8988T (cell line): ENCODE data around the gene ZCWPW2.

ENCODE experiments used
- DNase-seq: peaks from one replicate; pipeline ENCODE4 v3.0.0; 2011

Gene ZCWPW2

GRCh38 chr3:28348629-28349468, at the start of gene ZCWPW2, which contains the start of gene AZI2:
Gene ZCWPW2, plus strand, starts transcription at chr3:28348721. Its CDS starts 64,348 bp downstream, at chr3:28413069.
Gene AZI2, minus strand, starts transcription at chr3:28348824. Its CDS starts 8,207 bp downstream, at chr3:28340617.
- peak; percentile 39 for DNase-seq

GRCh38 chr3:28299705-28300104, 48.8 kb upstream of the ZCWPW2 start:
- DNase-seq: no peak

- DNase-seq: no peak
Observed at GRCh38 chr3:28300345-28300962, 48.1 kb upstream of the ZCWPW2 start.

DNA sequence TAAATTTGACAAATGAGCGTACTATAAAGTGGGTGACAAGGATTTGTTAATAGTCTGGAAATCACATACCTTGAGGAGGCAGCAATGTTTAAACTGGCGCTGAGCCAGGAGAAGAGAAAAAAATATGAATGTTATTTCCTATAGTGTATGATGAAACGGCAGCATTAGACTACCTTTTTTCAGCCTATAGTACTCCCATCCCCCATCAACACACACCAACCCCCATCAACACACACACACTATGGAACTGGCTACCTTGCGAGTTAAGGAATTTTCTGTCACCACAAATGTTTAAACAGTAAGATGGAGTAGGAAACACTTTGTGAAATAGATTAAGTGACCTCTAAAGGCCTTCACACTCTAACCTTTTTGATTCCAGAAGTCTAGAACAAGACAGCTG, 46.8 kb upstream of the ZCWPW2 start:
- no peak for DNase-seq

DNA sequence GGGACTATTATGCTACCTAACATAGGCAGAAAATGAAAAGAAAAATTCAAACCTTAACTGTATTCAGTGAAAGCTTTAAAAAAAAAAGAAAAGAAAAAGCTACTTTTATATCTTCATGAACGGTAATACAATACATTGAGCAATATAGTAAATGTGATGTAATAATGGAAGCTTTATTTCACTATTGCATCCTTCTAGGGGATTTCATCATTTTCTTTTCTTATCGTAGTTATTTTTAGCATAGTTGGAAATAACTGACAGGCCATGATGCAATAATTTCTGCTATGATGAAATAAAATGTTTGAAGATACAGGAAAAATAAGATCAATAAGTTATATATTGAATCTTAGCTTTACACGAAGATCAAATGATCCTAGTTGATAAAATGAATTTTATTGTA, 40.3 kb upstream of the ZCWPW2 start:
- DNase-seq: no peak

DNA sequence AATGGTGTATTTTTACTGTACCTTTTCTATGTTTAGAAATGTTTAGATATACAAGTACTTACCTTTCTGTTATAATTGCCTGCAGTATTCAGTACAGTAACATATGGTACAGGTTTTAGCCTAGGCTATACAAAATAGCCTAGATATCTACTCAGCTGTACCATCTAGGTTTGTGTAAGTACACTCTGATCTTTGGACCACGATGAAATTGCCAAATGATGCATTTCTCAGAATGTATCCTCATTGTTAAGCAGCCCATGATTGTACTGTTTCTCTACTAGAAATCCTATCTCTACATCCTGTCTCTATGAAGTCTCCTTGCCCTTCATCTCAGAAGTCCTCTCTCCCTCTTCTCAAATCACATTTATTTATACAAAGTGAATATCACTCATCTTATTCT, 32.8 kb upstream of the ZCWPW2 start:
- DNase-seq: no peak

- no peak for DNase-seq
Observed at GRCh38 chr3:28316226-28316625, 32.3 kb upstream of the ZCWPW2 start.

GRCh38 chr3:28317438-28318022, 31.0 kb upstream of the ZCWPW2 start:
- no peak for DNase-seq

DNA sequence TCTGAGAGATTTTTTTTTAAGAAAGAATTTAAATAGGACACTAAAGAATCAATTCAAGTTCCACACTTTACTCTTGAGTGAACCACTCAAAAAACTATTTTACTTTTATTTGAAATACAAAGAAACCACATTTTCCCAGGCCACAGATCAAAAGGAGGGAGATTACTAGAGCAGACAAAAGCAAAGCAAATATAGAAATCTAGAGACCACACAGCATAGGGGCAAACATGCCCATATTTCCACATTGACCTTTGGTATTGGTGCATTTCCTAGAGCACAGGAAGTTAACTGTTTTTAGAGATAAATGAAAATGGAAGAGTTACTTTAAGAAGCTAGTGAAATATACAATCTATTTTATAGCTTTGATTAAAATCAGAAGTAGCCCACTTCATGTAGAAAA, 27.5 kb upstream of the ZCWPW2 start:
- DNase-seq: no peak

DNA sequence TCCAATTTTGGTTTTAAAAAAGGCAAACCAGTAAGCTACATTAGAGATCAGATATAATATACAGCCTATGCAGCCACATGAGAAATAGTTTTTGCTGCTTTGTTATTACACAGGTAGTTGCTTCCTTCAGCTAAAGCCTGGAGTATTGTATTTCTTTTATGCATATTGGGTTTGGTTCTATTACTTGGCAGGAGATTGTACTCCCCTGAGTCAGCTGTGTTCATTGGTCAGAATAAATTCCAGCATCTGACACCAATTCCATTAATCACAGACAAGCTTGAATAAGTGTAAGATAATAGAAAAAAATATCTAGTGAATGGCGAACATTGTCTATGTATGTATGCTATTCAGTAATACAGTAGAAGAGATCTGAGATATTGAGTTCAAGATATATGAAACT, 26.1 kb upstream of the ZCWPW2 start:
- no peak for DNase-seq

GRCh38 chr3:28326458-28326926, 22.0 kb upstream of the ZCWPW2 start:
- DNase-seq: no peak

- DNase-seq: no peak
Observed at GRCh38 chr3:28328188-28329151, 20.1 kb upstream of the ZCWPW2 start.

GRCh38 chr3:28334552-28334951, 14.0 kb upstream of the ZCWPW2 start:
- DNase-seq: no peak

GRCh38 chr3:28335246-28335645, 13.3 kb upstream of the ZCWPW2 start:
- no peak for DNase-seq

DNA sequence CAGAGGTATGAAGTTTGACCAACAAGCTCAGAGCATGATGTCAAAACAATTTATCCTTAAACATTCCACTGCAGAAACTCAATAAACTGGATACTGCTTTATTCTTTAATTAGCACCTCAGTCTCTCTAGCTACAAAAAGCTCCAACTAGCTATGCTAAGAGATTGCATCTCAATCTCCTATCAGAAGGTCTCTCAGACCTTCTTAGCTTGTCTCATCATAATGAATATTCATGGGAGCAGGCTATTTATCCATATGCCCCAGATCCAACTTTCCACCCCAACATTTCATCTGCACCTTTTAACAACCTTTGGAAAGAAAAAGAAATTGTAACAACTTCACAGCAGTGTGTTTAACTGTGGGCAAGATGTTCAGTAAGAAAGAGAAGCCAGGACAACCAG, 11.3 kb upstream of the ZCWPW2 start:
- no peak for DNase-seq

- DNase-seq: no peak
Observed at GRCh38 chr3:28343144-28343543, 5.4 kb upstream of the ZCWPW2 start.

DNA sequence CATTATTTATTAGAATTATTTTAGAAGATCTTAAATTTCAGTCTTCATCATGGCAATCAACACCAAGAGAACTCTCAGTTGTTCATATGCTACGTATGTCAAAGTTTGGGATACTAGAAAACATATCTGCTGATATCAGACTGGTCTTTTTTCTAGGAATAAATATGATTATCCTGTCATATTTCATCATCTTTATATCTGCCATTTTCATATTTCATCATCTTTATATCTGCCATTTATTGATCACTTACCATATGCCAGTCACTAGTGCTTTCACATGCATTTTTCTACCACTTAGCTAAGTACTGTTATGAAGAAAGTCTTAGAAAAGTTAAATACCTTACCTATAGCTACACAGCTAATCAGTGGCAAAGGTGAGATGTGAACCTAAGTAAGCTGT, 2.8 kb upstream of the ZCWPW2 start:
- no peak for DNase-seq

DNA sequence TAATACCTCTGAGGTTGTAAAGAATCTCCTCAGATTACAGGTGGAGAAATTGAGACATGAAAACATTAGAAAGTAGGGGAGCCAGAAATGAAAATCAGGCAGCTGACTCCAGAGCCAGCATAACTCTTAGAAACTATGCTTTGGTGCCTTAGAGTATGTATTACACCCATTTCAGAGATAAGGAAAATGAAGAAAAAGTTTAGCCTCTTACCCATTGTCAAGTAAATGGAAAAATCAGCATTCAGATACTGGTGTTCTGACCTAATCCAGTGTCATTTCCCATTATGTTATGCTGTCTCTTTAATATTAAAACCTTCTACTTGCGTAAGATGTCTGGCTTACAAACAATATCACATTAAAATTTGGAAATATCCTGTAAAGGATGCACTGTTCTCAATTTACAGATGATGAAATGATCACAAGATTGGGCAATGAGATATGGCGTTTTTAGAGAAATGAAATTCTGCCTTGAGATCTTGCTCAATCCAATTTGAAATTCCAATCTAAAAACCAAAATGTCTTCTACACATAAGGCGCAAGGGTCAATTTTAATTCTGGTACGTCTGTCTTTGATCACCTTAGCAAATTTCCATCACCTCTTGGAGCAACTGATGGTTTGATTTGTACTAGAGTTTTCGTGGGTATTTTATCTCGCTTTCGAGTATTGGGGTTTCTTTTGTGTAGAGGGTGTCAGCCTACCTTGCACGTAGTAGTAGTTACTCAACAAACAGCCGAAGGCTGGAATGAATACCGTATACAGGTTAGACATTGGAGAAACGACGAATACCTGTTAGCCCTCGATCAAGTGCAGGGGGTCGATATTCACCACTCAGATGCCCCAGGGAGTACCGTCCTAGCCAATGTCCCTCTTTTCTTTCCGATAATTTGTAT, 902 bp upstream of the ZCWPW2 start:
- DNase-seq: no peak

DNA sequence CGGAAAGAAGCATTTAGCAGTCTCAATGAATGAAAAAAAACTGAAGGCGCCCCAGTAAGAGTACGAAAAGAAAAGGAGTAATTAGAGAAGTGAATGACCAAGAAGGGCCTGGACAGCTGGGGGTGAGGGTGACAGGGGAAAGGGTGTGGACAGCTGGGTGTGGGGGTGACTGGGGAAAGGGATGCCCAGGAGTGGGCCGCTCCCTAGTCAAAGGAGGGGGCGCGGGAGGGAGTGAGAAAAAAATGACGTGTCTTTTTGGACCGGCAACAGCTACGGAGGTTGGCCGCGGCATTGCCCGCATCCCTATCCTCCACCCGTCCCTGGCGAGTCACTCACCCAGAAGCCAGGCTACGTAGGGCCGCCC, 274 bp upstream of the ZCWPW2 start:
- DNase-seq: no peak

GRCh38 chr3:28349469-28350000, 1.0 kb downstream of the ZCWPW2 start:
- no peak for DNase-seq

DNA sequence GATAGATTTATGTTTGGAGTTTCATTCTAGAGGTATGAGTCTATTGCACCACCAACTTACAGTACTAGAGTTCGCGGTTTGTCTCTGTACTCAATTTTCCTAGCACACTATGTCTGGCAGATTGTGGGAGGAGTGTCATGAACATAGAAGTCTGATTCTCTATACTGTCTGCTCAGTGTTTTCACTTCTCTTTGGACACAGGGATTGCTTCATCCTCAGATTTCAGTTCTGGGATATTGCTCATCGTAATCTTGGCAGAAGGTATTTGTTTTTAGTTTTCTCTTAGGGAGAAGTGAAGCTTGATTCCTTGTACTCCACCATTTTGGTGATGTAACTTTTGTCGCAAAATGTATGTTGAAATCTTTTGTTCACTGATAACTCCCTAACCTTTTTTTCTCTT, 27.9 kb downstream of the ZCWPW2 start:
- DNase-seq: no peak
